Loucy (cell line): ENCODE measurements around the gene GRIA2.

Experiments
- H2AFZ ChIP-seq: fragments of 200-600 bp; sonication (generic); 2 replicates; pipeline ENCODE4 v1.6.0; 2016; ENCODE audit warnings: antibody characterized with exemption, mild to moderate bottlenecking, low read length, moderate library complexity
- H3F3A ChIP-seq: fragments of 200-600 bp; 2 replicates; pipeline ENCODE4 v1.6.0; 2016; ENCODE audit warnings: antibody characterized with exemption, low read depth, mild to moderate bottlenecking
- H3K27me3 ChIP-seq: fragments of 200-600 bp; sonication (generic); 2 replicates; pipeline ENCODE4 v1.6.1; 2014; ENCODE audit warnings: low read length, mild to moderate bottlenecking; ENCODE audit not compliant: insufficient read depth, poor library complexity, severe bottlenecking
- H3K36me3 ChIP-seq: fragments of 200-600 bp; sonication (generic); 2 replicates; pipeline ENCODE4 v1.6.1; 2016; ENCODE audit warnings: low read length; ENCODE audit not compliant: insufficient read depth
- H3K4me1 ChIP-seq: fragments of 200-600 bp; sonication (generic); 2 replicates; pipeline ENCODE4 v1.5.1; 2014; ENCODE audit warnings: low read length, mild to moderate bottlenecking; ENCODE audit not compliant: insufficient read depth, poor library complexity, severe bottlenecking
- H3K4me2 ChIP-seq: fragments of 200-600 bp; sonication (generic); 2 replicates; pipeline ENCODE4 v1.6.0; 2014; ENCODE audit warnings: antibody characterized with exemption, low read length, low read depth, mild to moderate bottlenecking; ENCODE audit not compliant: poor library complexity, severe bottlenecking
- H3K4me3 ChIP-seq: fragments of 200-600 bp; sonication (generic); 2 replicates; pipeline ENCODE4 v1.5.1; 2014; ENCODE audit warnings: low read length, mild to moderate bottlenecking, mixed read lengths; ENCODE audit not compliant: poor library complexity, severe bottlenecking
- H3K79me2 ChIP-seq: fragments of 200-600 bp; sonication (generic); 2 replicates; pipeline ENCODE4 v1.6.1; 2014; ENCODE audit warnings: low read length; ENCODE audit not compliant: insufficient read depth
- H3K9ac ChIP-seq: fragments of 200-600 bp; sonication (generic); 2 replicates; pipeline ENCODE4 v1.6.0; 2014; ENCODE audit warnings: mild to moderate bottlenecking, low read depth, low read length, moderate library complexity; ENCODE audit not compliant: poor library complexity, severe bottlenecking
- H3K9me2 ChIP-seq: fragments of 200-600 bp; sonication (generic); replicated peaks from 2 replicates; pipeline ENCODE4 v1.6.1; 2016; ENCODE audit warnings: low read depth, low read length, mixed read lengths
- H3K9me3 ChIP-seq: fragments of 200-600 bp; sonication (generic); 2 replicates; pipeline ENCODE4 v1.6.1; 2014; ENCODE audit warnings: mild to moderate bottlenecking, antibody characterized with exemption, low read length, low read depth; ENCODE audit not compliant: insufficient read depth
- H4K20me1 ChIP-seq: fragments of 200-600 bp; sonication (generic); 2 replicates; pipeline ENCODE4 v1.6.0; 2014; ENCODE audit warnings: antibody characterized with exemption, low read length, mild to moderate bottlenecking; ENCODE audit not compliant: insufficient read depth, poor library complexity, severe bottlenecking
- CTCF ChIP-seq: fragments of 200-600 bp; sonication (generic); conservative IDR thresholded peaks from 2 replicates; pipeline ENCODE4 v1.5.1; 2014; ENCODE audit warnings: mild to moderate bottlenecking, antibody characterized with exemption, low read length
- EZH2phosphoT487 ChIP-seq: fragments of 200-600 bp; IDR thresholded peaks from 2 replicates; pipeline ENCODE4 v1.6.1; 2018; ENCODE audit warnings: antibody characterized with exemption, mild to moderate bottlenecking, moderate library complexity, borderline replicate concordance

GRIA2 gene

GRCh38 chr4:157303471-157303960 is 83.0 kb downstream of the GRIA2 start:
- Histone ChIP-seq H3F3A (no peaks in the 10 kb centered on the region), H3K4me2 (no peak overlapping the region), H4K20me1 (no peaks in the 10 kb centered on the region), H3K4me3 (no peak overlapping the region), H3K9ac (no peak overlapping the region), H3K79me2 (no peaks in the 10 kb centered on the region), H3K36me3 (no peaks in the 10 kb centered on the region), H3K27me3 (no peaks in the 10 kb centered on the region), H3K9me3 (no peaks in the 10 kb centered on the region), H2AFZ (no peak overlapping the region), H3K4me1 (no peaks in the 10 kb centered on the region), H3K9me2 (no peaks in the 10 kb centered on the region)
- TF ChIP-seq CTCF = no peak
- no peak for TF ChIP-seq EZH2phosphoT487

DNA sequence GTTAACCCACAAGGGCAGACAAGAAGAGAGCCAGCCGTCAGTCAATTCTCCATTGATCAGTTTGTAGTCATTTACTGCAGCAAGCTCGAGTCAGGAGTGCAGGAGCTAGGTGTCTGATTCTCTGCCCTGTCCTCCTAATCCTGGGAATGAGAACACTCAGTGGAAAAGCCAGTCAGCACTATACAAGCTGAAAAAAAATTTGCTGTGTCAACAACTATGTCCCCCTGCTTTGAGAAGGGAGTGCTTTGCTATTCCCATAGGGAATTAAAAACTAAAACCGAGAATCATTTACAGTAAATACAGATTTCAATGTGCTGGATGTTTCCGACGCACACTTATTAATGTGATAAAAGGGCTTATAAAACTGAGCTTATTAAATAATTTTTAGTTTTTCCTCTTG is 84.2 kb downstream of the GRIA2 start:
- Histone ChIP-seq H3K27me3 (no peaks in the 10 kb centered on the region), H3K9ac (no peak overlapping the region), H3K9me3 (no peaks in the 10 kb centered on the region), H3K4me3 (no peak overlapping the region), H4K20me1 (no peaks in the 10 kb centered on the region), H3K4me2 (no peak overlapping the region), H3K79me2 (no peaks in the 10 kb centered on the region), H3F3A (no peaks in the 10 kb centered on the region), H3K4me1 (no peaks in the 10 kb centered on the region), H2AFZ (no peak overlapping the region), H3K36me3 (no peaks in the 10 kb centered on the region), H3K9me2 (no peaks in the 10 kb centered on the region)
- TF ChIP-seq EZH2phosphoT487 (no peak), CTCF (no peak)

DNA sequence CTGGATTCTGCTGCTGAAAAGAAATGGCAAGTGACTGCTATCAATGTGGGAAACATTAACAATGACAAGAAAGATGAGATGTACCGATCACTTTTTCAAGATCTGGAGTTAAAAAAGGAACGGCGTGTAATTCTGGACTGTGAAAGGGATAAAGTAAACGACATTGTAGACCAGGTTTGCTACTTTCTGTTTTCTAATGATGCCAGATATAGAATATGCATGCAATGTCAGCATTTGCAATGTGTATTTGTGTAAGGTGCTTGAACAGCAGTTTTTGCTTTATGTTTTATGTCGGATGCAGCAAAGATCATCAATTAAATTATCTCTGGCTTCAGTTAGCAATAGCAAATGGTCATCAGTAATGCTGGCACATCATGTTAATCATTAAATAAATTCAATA is 92.2 kb downstream of the GRIA2 start:
- no peaks in the 10 kb centered on the region for H3K9me3 ChIP-seq

More for the DNA sequence above, 92.2 kb downstream of the GRIA2 start:
- H3K4me3 ChIP-seq = no peak overlapping the region
- H3K4me1 ChIP-seq = no peaks in the 10 kb centered on the region
- H4K20me1 ChIP-seq = no peaks in the 10 kb centered on the region
- no peak overlapping the region for H3K9ac ChIP-seq
- H3K36me3 ChIP-seq = no peaks in the 10 kb centered on the region
- H2AFZ ChIP-seq = no peak overlapping the region
- H3F3A ChIP-seq = no peaks in the 10 kb centered on the region
- H3K27me3 ChIP-seq = no peaks in the 10 kb centered on the region
- TF ChIP-seq CTCF (no peak), EZH2phosphoT487 (no peak)
- no peaks in the 10 kb centered on the region for H3K79me2 ChIP-seq
- H3K9me2 ChIP-seq = no peaks in the 10 kb centered on the region
- H3K4me2 ChIP-seq = no peak overlapping the region
